Measurements from ENCODE around the gene ALOX15B. TPM values are rescaled to one million over a fixed set of nuclear protein-coding genes. Genes with fewer than 3 reads are reported as not detected.
"Not testable (repeated sequence)": the region's sequence is repeated elsewhere in the genome, so short reads cannot be mapped to it uniquely, and the experiment has no call there.

Gene ALOX15B
- total RNA-seq, 1 donor from 2014 or later = not detected

- intact Hi-C loops (cut with micrococcal nuclease) = no loop called here
Observed at GRCh38 chr17:8076502-8077266, 37.8 kb downstream of the ALOX15B start.

GRCh38 chr17:8077939-8078338 lies 39.1 kb downstream of the ALOX15B start:
- intact Hi-C loops (cut with micrococcal nuclease) = not testable (repeated sequence)

GRCh38 chr17:8079291-8080207 lies 40.7 kb downstream of the ALOX15B start:
- intact Hi-C loops (cut with micrococcal nuclease) = loop anchor here (1.0 kb wide), 5 partner anchors 7 to 39 kb away; partner anchors contain the start of gene ALOXE3

GRCh38 chr17:8080208-8080798 lies 41.4 kb downstream of the ALOX15B start:
- intact Hi-C loops (cut with micrococcal nuclease) = loop anchor here (1.0 kb wide), 3 partner anchors 8 to 30 kb away; no protein-coding TSS in a partner anchor

- intact Hi-C loops (cut with micrococcal nuclease) = loop anchor here (1.0 kb wide), 3 partner anchors 9 to 29 kb away; no protein-coding TSS in a partner anchor
Observed at GRCh38 chr17:8080799-8081219, 42.0 kb downstream of the ALOX15B start.

- intact Hi-C loops (cut with micrococcal nuclease) = no loop called here
Observed at GRCh38 chr17:8081876-8082275, 43.0 kb downstream of the ALOX15B start.

GRCh38 chr17:8082292-8082691 lies 43.4 kb downstream of the ALOX15B start:
- intact Hi-C loops (cut with micrococcal nuclease) = no loop called here

GRCh38 chr17:8084250-8084649 lies 45.4 kb downstream of the ALOX15B start:
- intact Hi-C loops (cut with micrococcal nuclease) = no loop called here

GRCh38 chr17:8087075-8087951 lies 48.5 kb downstream of the ALOX15B start, which contains the start of gene ALOX12B:
Gene ALOX12B, minus strand, starts transcription at chr17:8087716. Its CDS starts 274 bp downstream, at chr17:8087442.
- intact Hi-C loops (cut with micrococcal nuclease) = no loop called here

GRCh38 chr17:8087952-8088230 lies 49.0 kb downstream of the ALOX15B start:
- intact Hi-C loops (cut with micrococcal nuclease) = no loop called here

GRCh38 chr17:8089728-8090127 lies 50.9 kb downstream of the ALOX15B start:
- intact Hi-C loops (cut with micrococcal nuclease) = no loop called here

- intact Hi-C loops (cut with micrococcal nuclease) = no loop called here
Observed at GRCh38 chr17:8091033-8091687, 52.3 kb downstream of the ALOX15B start.

GRCh38 chr17:8095361-8095760 lies 56.5 kb downstream of the ALOX15B start:
- intact Hi-C loops (cut with micrococcal nuclease) = no loop called here

- intact Hi-C loops (cut with micrococcal nuclease) = no loop called here
Observed at GRCh38 chr17:8096541-8096940, 57.7 kb downstream of the ALOX15B start.

Other genes starting within 250 kb of the ALOX15B start
- 35.5 and 39.7 TPM in 2 replicates for gene KDM6B, start 204.8 kb upstream of the ALOX15B start, total RNA-seq
- gene TMEM88, start 184.0 kb upstream of the ALOX15B start, total RNA-seq = 1.6 TPM in 2 replicates
- gene NAA38, start 181.5 kb upstream of the ALOX15B start, total RNA-seq = 51.5 and 59.9 TPM in 2 replicates
- 7.0 and 7.9 TPM in 2 replicates for gene CYB5D1, start 181.1 kb upstream of the ALOX15B start, total RNA-seq
- 142 and 145 TPM in 2 replicates for gene CHD3, start 150.3 kb upstream of the ALOX15B start, total RNA-seq
- gene RNF227, start 122.8 kb upstream of the ALOX15B start, total RNA-seq = 2.9 and 3.9 TPM in 2 replicates
- gene KCNAB3, start 109.2 kb upstream of the ALOX15B start, total RNA-seq = 9.1 and 9.8 TPM in 2 replicates
- 194 and 203 TPM in 2 replicates for gene TRAPPC1, start 107.1 kb upstream of the ALOX15B start, total RNA-seq
- 40.5 and 47.0 TPM in 2 replicates for gene CNTROB, start 106.9 kb upstream of the ALOX15B start, total RNA-seq
- gene GUCY2D, start 36.4 kb upstream of the ALOX15B start, total RNA-seq = not detected in 2 replicates
- gene ALOX12B, start 48.7 kb downstream of the ALOX15B start, total RNA-seq = 0.29 TPM in 1 of 2 replicates, not detected in the other
- gene ALOXE3, start 79.5 kb downstream of the ALOX15B start, total RNA-seq = not detected in 2 replicates
- gene HES7, start 85.0 kb downstream of the ALOX15B start, total RNA-seq = 0.12 and 1.2 TPM in 2 replicates
- 33.5 and 34.8 TPM in 2 replicates for gene PER1, start 113.3 kb downstream of the ALOX15B start, total RNA-seq
- 80.1 and 84.3 TPM in 2 replicates for gene VAMP2, start 123.9 kb downstream of the ALOX15B start, total RNA-seq
- gene TMEM107, start 137.3 kb downstream of the ALOX15B start, total RNA-seq = 22.9 and 26.9 TPM in 2 replicates
- 12.9 and 13.0 TPM in 2 replicates for gene BORCS6, start 151.1 kb downstream of the ALOX15B start, total RNA-seq
- 105 and 110 TPM in 2 replicates for gene AURKB, start 171.5 kb downstream of the ALOX15B start, total RNA-seq
- gene CTC1, start 209.0 kb downstream of the ALOX15B start, total RNA-seq = 92.3 and 99.2 TPM in 2 replicates
- gene PFAS, start 210.2 kb downstream of the ALOX15B start, total RNA-seq = 74.6 and 75.3 TPM in 2 replicates
- 45.5 and 49.9 TPM in 2 replicates for gene RANGRF, start 249.6 kb downstream of the ALOX15B start, total RNA-seq

Data from T-helper 1 cell treated with Interleukin-12 subunit alpha and Interleukin-12 subunit beta and Interleukin-4 antibody, amounts not matched to agents 30 ng/mL and 1 ng/mL, for 36 hours (primary cell).